Measurements from ENCODE around the gene HIP1R. TPM values are rescaled to one million over a fixed set of nuclear protein-coding genes. Genes with fewer than 3 reads are reported as not detected.
A peak's percentile ranks its signal among the peaks of the same experiment; 100 is the strongest.

Gene HIP1R
- polyA plus RNA-seq, 3 donors: 0.09 to 0.60 TPM; not detected in 1

- Histone ChIP-seq H3K36me3 (replicated peaks in 1 of 2; ENCODE audit: control insufficient read depth in 1 of 2, insufficient read depth in 2 of 2, low read length in 2 of 2) (peaks cover 3 to 9% of the 10 kb centered on the region in 2 donors), H3K9ac (ENCODE audit: insufficient read depth, low read length, poor library complexity, severe bottlenecking) (no peak overlapping the region), H3K4me2 (replicated peaks; ENCODE audit: extremely low read depth, low read length, poor library complexity, severe bottlenecking) (no peak overlapping the region), H4K20me1 (ENCODE audit: insufficient read depth, low read length) (peaks cover 26% of the 10 kb centered on the region), H3K27me3 (ENCODE audit: control insufficient read depth in 2 of 2, insufficient read depth in 2 of 2, low read length in 2 of 2) (no peaks in the 10 kb centered on the region), H3K4me1 (ENCODE audit: control insufficient read depth in 1 of 2, insufficient read depth in 2 of 2, low read length in 2 of 2) (peaks cover 0 to 4% of the 10 kb centered on the region in 2 donors), H2AFZ (ENCODE audit: insufficient read depth, low read depth, low read length, poor library complexity, severe bottlenecking) (no peak overlapping the region), H3K4me3 (replicated peaks in 1 of 3; ENCODE audit: low read depth in 2 of 3, low read length in 3 of 3) (no peak overlapping the region), H3K27ac (ENCODE audit: low read depth in 1 of 2, low read length in 2 of 2) (no peak overlapping the region), H3K9me3 (replicated peaks in 1 of 2; ENCODE audit: control insufficient read depth in 1 of 2, insufficient read depth in 1 of 2, low read length in 2 of 2) (no peaks in the 10 kb centered on the region), H3K79me2 (ENCODE audit: insufficient read depth, low read length) (no peaks in the 10 kb centered on the region)
- peaks cover 0 to 5% (median 1%) of the 10 kb centered on the region in 3 donors for H3K27me3 Mint-ChIP-seq (ENCODE audit: low read depth in 3 of 3)
- DNase-seq: no peak
- H3K27ac Mint-ChIP-seq: no peak overlapping the region
- H3K4me3 Mint-ChIP-seq: no peak overlapping the region
- intact Hi-C loops (cut with micrococcal nuclease): loop anchor here (1.0 kb wide), 2 partner anchors 93 to 379 kb away; no protein-coding TSS in a partner anchor
- 87% methylated on average over 18 of the region's 26 CpGs for WGBS (ENCODE audit: insufficient coverage)
- no peaks in the 10 kb centered on the region for H3K4me1 Mint-ChIP-seq
- no peaks in the 10 kb centered on the region for H3K9me3 Mint-ChIP-seq
- no peak for TF ChIP-seq CTCF (IDR thresholded peaks at IDR 0.05)
- H3K36me3 Mint-ChIP-seq: peaks cover 2 to 11% of the 10 kb centered on the region in 2 donors
Observed at GRCh38 chr12:122859303-122860039, 24.2 kb downstream of the HIP1R start.

GRCh38 chr12:122860040-122860853 lies 25.0 kb downstream of the HIP1R start:
- no peak overlapping the region for H3K27ac ChIP-seq (ENCODE audit: low read depth in 1 of 2, low read length in 2 of 2)
- H3K27me3 Mint-ChIP-seq (ENCODE audit: low read depth in 3 of 3): peaks cover 0 to 5% (median 1%) of the 10 kb centered on the region in 3 donors
- H3K9me3 Mint-ChIP-seq: no peaks in the 10 kb centered on the region
- peaks cover 33% of the 10 kb centered on the region for H4K20me1 ChIP-seq (ENCODE audit: insufficient read depth, low read length)
- no peak overlapping the region for H3K4me3 Mint-ChIP-seq
- DNase-seq: peak; percentile 74 to 80 (median 78)
- H3K36me3 ChIP-seq (replicated peaks in 1 of 2; ENCODE audit: control insufficient read depth in 1 of 2, insufficient read depth in 2 of 2, low read length in 2 of 2): peaks cover 3 to 17% of the 10 kb centered on the region in 2 donors
- H3K4me2 ChIP-seq (replicated peaks; ENCODE audit: extremely low read depth, low read length, poor library complexity, severe bottlenecking): no peak overlapping the region
- peaks cover 10 to 19% of the 10 kb centered on the region in 2 donors for H3K36me3 Mint-ChIP-seq
- WGBS (ENCODE audit: insufficient coverage): 53% methylated on average over 28 of the region's 28 CpGs
- no peak overlapping the region for H3K9ac ChIP-seq (ENCODE audit: insufficient read depth, low read length, poor library complexity, severe bottlenecking)
- H3K4me1 ChIP-seq (ENCODE audit: control insufficient read depth in 1 of 2, insufficient read depth in 2 of 2, low read length in 2 of 2): peaks cover 0 to 4% of the 10 kb centered on the region in 2 donors
- H3K79me2 ChIP-seq (ENCODE audit: insufficient read depth, low read length): no peaks in the 10 kb centered on the region
- peak overlapping the region in 2 of 7 donors; percentile 24 to 35 for H3K27ac Mint-ChIP-seq
- no peaks in the 10 kb centered on the region for H3K27me3 ChIP-seq (ENCODE audit: control insufficient read depth in 2 of 2, insufficient read depth in 2 of 2, low read length in 2 of 2)
- intact Hi-C loops (cut with micrococcal nuclease): loop anchor here (1.0 kb wide), 2 partner anchors 92 to 378 kb away; no protein-coding TSS in a partner anchor
- H2AFZ ChIP-seq (ENCODE audit: insufficient read depth, low read depth, low read length, poor library complexity, severe bottlenecking): no peak overlapping the region
- H3K9me3 ChIP-seq (replicated peaks in 1 of 2; ENCODE audit: control insufficient read depth in 1 of 2, insufficient read depth in 1 of 2, low read length in 2 of 2): no peaks in the 10 kb centered on the region
- H3K4me3 ChIP-seq (replicated peaks in 1 of 3; ENCODE audit: low read depth in 2 of 3, low read length in 3 of 3): no peak overlapping the region
- H3K4me1 Mint-ChIP-seq: no peaks in the 10 kb centered on the region
- peak; percentile 92 for TF ChIP-seq CTCF (IDR thresholded peaks at IDR 0.05)

Measured in CD14-positive monocyte (primary cell).